ENCODE data around the gene CNN3. TPM values are rescaled to one million over a fixed set of nuclear protein-coding genes. Genes with fewer than 3 reads are reported as not detected.
A peak's percentile ranks its signal among the peaks of the same experiment; 100 is the strongest.

The CNN3 gene
- total and polyA plus RNA-seq, 8 donors = 239 to 326 (median 277) TPM

DNA sequence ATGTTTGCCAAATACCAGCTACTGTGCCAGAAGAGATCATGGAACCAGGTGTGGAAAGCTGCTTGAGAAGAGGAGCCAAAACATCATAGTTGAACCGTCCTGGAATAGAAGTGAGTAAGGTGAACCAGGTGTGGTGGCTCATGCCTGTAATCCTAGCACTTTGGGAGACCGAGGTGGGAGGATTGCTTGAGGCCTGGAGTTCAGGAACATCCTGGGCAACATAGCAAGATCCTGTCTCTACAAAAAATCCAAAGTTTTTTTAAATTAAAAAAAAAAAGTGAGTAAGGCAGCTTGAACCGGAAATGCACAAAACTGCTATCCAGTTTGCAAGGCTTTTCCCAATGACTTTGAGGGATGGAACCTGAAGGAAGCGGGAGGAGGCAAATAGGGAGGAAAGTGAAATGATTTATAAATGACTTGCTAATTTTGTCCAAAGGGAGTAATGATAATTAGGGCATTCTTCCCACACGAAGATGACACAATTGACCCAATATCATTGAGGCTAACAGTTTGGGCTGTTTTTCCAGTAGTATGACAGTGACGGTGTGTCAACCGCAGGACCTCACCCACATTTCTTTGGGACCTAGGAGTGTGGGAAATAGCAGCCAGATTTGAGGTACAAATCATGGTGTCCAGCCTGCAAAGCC, 1.5 kb upstream of the CNN3 start:
- no peak for DNase-seq
- no peaks in the 10 kb centered on the region for H3K9me3 ChIP-seq
- H3K27ac ChIP-seq = peak overlapping the region; percentile 96 to 99
- peaks cover 0 to 60% of the 10 kb centered on the region in 2 donors for H3K27me3 ChIP-seq
- H3K4me3 ChIP-seq = peak overlapping the region in 1 of 2 donors; percentile 70
- peaks cover 0 to 2% of the 10 kb centered on the region in 2 donors for H3K36me3 ChIP-seq
- ATAC-seq = no peak
- TF ChIP-seq, protein P1, sequence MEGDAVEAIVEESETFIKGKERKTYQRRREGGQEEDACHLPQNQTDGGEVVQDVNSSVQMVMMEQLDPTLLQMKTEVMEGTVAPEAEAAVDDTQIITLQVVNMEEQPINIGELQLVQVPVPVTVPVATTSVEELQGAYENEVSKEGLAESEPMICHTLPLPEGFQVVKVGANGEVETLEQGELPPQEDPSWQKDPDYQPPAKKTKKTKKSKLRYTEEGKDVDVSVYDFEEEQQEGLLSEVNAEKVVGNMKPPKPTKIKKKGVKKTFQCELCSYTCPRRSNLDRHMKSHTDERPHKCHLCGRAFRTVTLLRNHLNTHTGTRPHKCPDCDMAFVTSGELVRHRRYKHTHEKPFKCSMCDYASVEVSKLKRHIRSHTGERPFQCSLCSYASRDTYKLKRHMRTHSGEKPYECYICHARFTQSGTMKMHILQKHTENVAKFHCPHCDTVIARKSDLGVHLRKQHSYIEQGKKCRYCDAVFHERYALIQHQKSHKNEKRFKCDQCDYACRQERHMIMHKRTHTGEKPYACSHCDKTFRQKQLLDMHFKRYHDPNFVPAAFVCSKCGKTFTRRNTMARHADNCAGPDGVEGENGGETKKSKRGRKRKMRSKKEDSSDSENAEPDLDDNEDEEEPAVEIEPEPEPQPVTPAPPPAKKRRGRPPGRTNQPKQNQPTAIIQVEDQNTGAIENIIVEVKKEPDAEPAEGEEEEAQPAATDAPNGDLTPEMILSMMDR (IDR thresholded peaks at IDR 0.05) = no peak
- intact Hi-C loops (cut with DNase I) = loop anchor here in 1 of 2 donors (5.0 kb wide), 1 partner anchor 71 kb away; no protein-coding TSS in a partner anchor
- peaks cover 17 to 25% of the 10 kb centered on the region in 2 donors for H3K4me1 ChIP-seq

DNA sequence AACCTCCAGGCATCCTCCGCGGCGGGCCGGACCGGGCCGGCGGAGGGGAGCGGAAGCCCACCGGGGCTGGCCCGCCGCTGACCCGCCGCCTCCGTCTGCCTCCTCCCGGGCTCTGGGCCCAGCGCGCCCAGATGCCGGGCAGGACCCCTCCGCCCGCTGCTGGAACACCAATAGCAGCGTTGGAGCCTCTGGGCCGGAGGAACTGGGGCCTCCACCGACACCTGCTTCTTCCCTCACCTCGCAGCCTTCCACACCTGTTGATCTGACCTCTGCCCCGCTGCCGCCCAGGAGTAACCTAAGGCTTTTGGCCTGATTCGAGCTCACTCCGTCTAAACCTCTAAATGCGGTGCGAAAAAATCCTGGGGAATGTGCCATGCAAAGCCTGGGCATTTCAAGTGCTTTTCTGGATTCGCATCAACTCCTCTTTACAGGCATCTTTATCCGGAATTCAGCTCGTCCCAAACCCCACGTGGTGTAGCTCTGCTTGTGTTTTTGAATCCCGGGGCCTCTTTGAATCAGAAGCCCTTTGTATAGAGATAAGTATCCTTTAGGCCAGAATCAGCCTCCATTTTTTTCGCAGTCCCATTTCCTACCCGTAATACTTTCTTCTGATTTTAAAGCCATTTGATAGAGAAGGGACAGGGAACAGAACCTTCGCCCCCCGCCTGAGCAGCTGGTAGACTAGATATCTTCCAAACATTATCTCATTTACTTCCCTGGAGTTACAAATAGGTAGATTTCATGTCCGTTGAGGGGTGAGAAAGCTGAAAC, 680 bp upstream of the CNN3 start:
- ATAC-seq (no peak), DNase-seq (peak in 2 of 4 donors; percentile 43 to 44)
- TF ChIP-seq, protein P1 (IDR thresholded peaks at IDR 0.05) = no peak
- peaks cover 26 to 31% of the 10 kb centered on the region in 2 donors for H3K4me1 ChIP-seq
- no peaks in the 10 kb centered on the region for H3K9me3 ChIP-seq
- peak overlapping the region; percentile 96 to 99 for H3K27ac ChIP-seq
- peak overlapping the region; percentile 49 to 70 for H3K4me3 ChIP-seq
- H3K27me3 ChIP-seq = peaks cover 0 to 60% of the 10 kb centered on the region in 2 donors
- no peaks in the 10 kb centered on the region for H3K36me3 ChIP-seq
- intact Hi-C loops (cut with DNase I) = loop anchor here in 1 of 2 donors (5.0 kb wide), 1 partner anchor 70 kb away; no protein-coding TSS in a partner anchor

DNA sequence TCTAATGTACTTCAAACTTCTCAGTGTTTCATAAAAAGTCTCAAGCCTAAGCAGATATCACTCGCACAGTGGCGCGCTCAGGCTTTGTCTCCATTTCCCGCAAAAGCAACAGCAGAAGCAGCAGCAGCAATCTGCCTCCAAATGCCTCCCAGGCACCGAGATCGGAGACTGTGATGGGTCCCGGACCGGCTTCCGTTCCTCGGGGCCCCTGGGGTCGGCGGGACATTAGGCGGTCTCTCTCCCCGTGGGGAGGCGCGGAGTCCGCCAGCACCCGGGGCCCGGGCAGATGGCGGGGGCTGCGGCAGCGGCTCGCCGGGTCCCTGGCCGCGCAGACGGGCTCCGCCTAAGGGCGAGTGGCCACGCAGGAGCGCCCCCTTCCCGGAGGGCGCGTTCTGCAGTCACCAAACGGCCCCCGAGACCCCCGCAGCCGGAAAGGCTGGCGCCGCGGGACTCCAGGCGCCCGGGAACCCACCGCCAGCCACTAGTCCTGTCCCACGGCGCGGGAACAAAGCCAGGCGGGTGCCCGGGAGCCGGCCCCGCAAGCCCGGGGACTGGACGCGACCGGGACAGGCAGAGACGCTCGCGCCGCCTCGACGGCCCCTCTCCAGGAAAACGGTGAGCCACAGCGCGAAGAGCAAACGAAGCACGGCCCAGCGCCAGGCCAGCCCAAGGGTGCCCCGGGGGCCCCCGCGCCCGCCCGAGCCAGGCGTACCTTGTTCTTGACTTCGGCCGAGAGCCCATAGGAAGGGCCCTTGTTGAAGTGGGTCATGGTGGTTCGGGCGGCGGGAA, 590 bp downstream of the CNN3 start:
- DNase-seq (peak; percentile 47 to 82 (median 77)), ATAC-seq (peak; percentile 64)
- Histone ChIP-seq H3K27ac (peak overlapping the region; percentile 96 to 99), H3K9me3 (no peaks in the 10 kb centered on the region), H3K36me3 (no peaks in the 10 kb centered on the region), H3K4me1 (peaks cover 35 to 42% of the 10 kb centered on the region in 2 donors), H3K4me3 (peak overlapping the region; percentile 70 to 72), H3K27me3 (peaks cover 0 to 60% of the 10 kb centered on the region in 2 donors)
- TF ChIP-seq, protein P1 (IDR thresholded peaks at IDR 0.05) = peak; percentile 22 to 32
- intact Hi-C loops (cut with DNase I) = loop anchor here in 1 of 2 donors (5.0 kb wide), 1 partner anchor 69 kb away; no protein-coding TSS in a partner anchor

DNA sequence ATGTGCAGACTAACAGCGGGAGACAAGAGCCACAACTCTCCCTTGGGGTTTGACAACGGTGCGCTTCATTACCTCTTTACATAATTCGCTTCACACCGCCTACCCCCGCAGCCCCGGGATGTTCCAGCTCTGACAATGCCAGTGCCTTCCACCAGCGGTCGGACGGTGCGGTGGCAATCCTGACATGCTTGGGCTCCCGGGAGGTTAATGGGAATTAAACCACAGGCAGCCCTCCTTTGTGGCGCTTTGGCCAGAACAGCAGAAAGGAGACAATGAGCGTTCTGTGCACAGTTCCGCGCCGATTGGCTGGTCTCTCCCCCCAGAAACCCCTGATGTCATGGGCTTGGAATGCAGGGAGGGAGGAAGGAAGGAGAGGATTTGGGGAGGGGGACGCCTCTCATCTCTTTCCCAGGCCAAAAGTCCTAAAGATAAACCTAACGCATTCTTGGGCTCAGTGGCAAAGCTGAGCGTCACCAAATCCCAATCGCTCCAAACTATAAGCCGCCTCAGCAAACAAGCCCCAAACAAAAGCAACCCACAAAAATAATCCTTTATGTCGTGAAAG, 1.3 kb downstream of the CNN3 start:
- H3K27me3 ChIP-seq = peaks cover 0 to 60% of the 10 kb centered on the region in 2 donors
- TF ChIP-seq, protein P1 (IDR thresholded peaks at IDR 0.05) = no peak
- DNase-seq (peak; percentile 70 to 94 (median 82)), ATAC-seq (peak; percentile 35)
- peak overlapping the region; percentile 70 to 72 for H3K4me3 ChIP-seq
- no peaks in the 10 kb centered on the region for H3K36me3 ChIP-seq
- H3K4me1 ChIP-seq = peaks cover 35 to 49% of the 10 kb centered on the region in 2 donors
- peak overlapping the region; percentile 96 to 99 for H3K27ac ChIP-seq
- intact Hi-C loops (cut with DNase I) = loop anchor here in 1 of 2 donors (5.0 kb wide), 1 partner anchor 68 kb away; no protein-coding TSS in a partner anchor
- no peaks in the 10 kb centered on the region for H3K9me3 ChIP-seq

Data from left lung (tissue), 10 donors.